SK-N-SH (cell line): Measurements from ENCODE around the gene RPS6KL1. TPM values are rescaled to one million over a fixed set of nuclear protein-coding genes. Genes with fewer than 3 reads are reported as not detected.

Experiments used
- CTCF ChIA-PET: fragments of 300-600, 350-600 bp; formaldehyde crosslinking; extraction: SDS; loops from one replicate; lab custom pipeline; 2021; lab: Yijun Ruan, JAX
- POLR2A ChIA-PET: fragments of 350-600 bp; sonication (Branson Sonifier 250); formaldehyde crosslinking; extraction: SDS; loops from one replicate; lab custom pipeline; 2020; ENCODE audit warnings: antibody characterized with exemption, inconsistent platforms; lab: Yijun Ruan, JAX
- DNase-seq: peaks from one replicate; pipeline ENCODE4 v3.0.0; 2012
- H2AFZ ChIP-seq: fragments of 200-600 bp; sonication (generic); 2 replicates; pipeline ENCODE4 v1.8.1; 2016; ENCODE audit warnings: antibody characterized with exemption, mild to moderate bottlenecking, low read depth
- H3F3A ChIP-seq: fragments of 200-600 bp; sonication (generic); replicated peaks from 2 replicates; pipeline ENCODE3; 2016; ENCODE audit warnings: antibody characterized with exemption, mild to moderate bottlenecking; ENCODE audit not compliant: insufficient read depth
- H3K27ac ChIP-seq, 2 experiments: fragments of 200-500 bp in 1 of 2; fragments of 200-600 bp in 1 of 2; sonication (Bioruptor generic) in 1 of 2; sonication (generic), shearing (Covaris generic) in 1 of 2; 2 replicates each; pipeline versions ENCODE4 v1.5.1 to v1.6.1; 2014 to 2016; ENCODE audit warnings: low read depth in 2 of 2, inconsistent platforms in 1 of 2, low read length in 1 of 2, mild to moderate bottlenecking in 1 of 2, mixed read lengths in 1 of 2
- H3K27me3 ChIP-seq: fragments of 200-600 bp; sonication (generic), shearing (Covaris generic); 2 replicates; pipeline ENCODE4 v1.6.1; 2016; ENCODE audit warnings: mixed run types; ENCODE audit not compliant: insufficient read depth
- H3K36me3 ChIP-seq, 2 experiments: fragments of 200-500 bp in 1 of 2; fragments of 200-600 bp in 1 of 2; sonication (Bioruptor generic) in 1 of 2; sonication (generic) in 1 of 2; replicated peaks in 1 of 2; 2 replicates each; pipeline versions ENCODE3 to v1.5.1; 2014 to 2016; ENCODE audit warnings: low read length in 1 of 2, mild to moderate bottlenecking in 1 of 2; ENCODE audit not compliant: insufficient read depth in 2 of 2, control insufficient read depth in 1 of 2
- H3K4me1 ChIP-seq, 2 experiments: fragments of 200-500 bp in 1 of 2; fragments of 200-600 bp in 1 of 2; sonication (Bioruptor generic) in 1 of 2; sonication (generic), shearing (Covaris generic) in 1 of 2; 2 replicates each; pipeline versions ENCODE4 v1.5.1 to v1.6.1; 2014 to 2016; ENCODE audit warnings: low read depth in 1 of 2, low read length in 1 of 2, mixed run types in 1 of 2; ENCODE audit not compliant: insufficient read depth in 2 of 2, control insufficient read depth in 1 of 2
- H3K4me2 ChIP-seq: fragments of 200-600 bp; sonication (generic), shearing (Covaris generic); 2 replicates; pipeline ENCODE4 v1.6.1; 2017; ENCODE audit warnings: mixed run types
- H3K4me3 ChIP-seq, 2 experiments: fragments of 200-500 bp in 1 of 2; fragments of 200-600 bp in 1 of 2; sonication (Bioruptor generic) in 1 of 2; sonication (generic), shearing (Covaris generic) in 1 of 2; 2 replicates each; pipeline versions ENCODE4 v1.5.1 to v1.8.1; 2014 to 2016; ENCODE audit warnings: low read depth in 2 of 2, inconsistent platforms in 1 of 2, low read length in 1 of 2, mild to moderate bottlenecking in 1 of 2, mixed read lengths in 1 of 2, moderate library complexity in 1 of 2
- H3K79me2 ChIP-seq: fragments of 200-600 bp; sonication (generic); 2 replicates; pipeline ENCODE4 v1.8.1; 2017; ENCODE audit warnings: mild to moderate bottlenecking; ENCODE audit not compliant: insufficient read depth
- H3K9ac ChIP-seq: fragments of 200-600 bp; sonication (generic); 2 replicates; pipeline ENCODE4 v1.6.1; 2017; ENCODE audit warnings: mixed run types
- H3K9me2 ChIP-seq: fragments of 200-600 bp; sonication (generic); 2 replicates; pipeline ENCODE4 v1.6.1; 2017; ENCODE audit warnings: mixed run types
- H3K9me3 ChIP-seq: fragments of 200-600 bp; sonication (generic); 2 replicates; pipeline ENCODE4 v1.6.1; 2017; ENCODE audit warnings: mixed run types, mild to moderate bottlenecking, moderate library complexity
- H4K20me1 ChIP-seq: fragments of 200-600 bp; sonication (generic); 2 replicates; pipeline ENCODE4 v1.6.1; 2017; ENCODE audit warnings: mild to moderate bottlenecking, mixed run types; ENCODE audit not compliant: insufficient read depth
- CHD2 ChIP-seq: fragments of 150-350 bp; IDR thresholded peaks from 2 replicates; pipeline ENCODE4 v1.6.1; 2018; ENCODE audit warnings: low read length; ENCODE audit not compliant: partially characterized antibody
- CTCF ChIP-seq: fragments of 200-600 bp; sonication (generic); IDR thresholded peaks from 2 replicates; pipeline ENCODE4 v1.6.1; 2017; ENCODE audit warnings: antibody characterized with exemption, mild to moderate bottlenecking, moderate library complexity
- EP300 ChIP-seq, 2 experiments: IDR thresholded peaks; 2 replicates each; pipeline versions ENCODE4 v1.4.0 to v1.6.1; 2012; ENCODE audit warnings: borderline replicate concordance in 1 of 2, low read depth in 1 of 2, low read length in 1 of 2
- GABPA ChIP-seq: IDR thresholded peaks from 2 replicates; pipeline ENCODE4 v1.4.0; 2012; ENCODE audit warnings: low read depth, mild to moderate bottlenecking
- GATA2 ChIP-seq: sonication (generic); formaldehyde crosslinking; IDR thresholded peaks from 2 replicates; pipeline ENCODE4 v1.5.0; 2020; ENCODE audit warnings: mild to moderate bottlenecking, missing genetic modification reagents
- JUND ChIP-seq: IDR thresholded peaks from 2 replicates; pipeline ENCODE4 v1.4.0; 2012
- MAX ChIP-seq: IDR thresholded peaks from 2 replicates; pipeline ENCODE4 v1.4.0; 2012; ENCODE audit warnings: low read depth
- MXI1 ChIP-seq: IDR thresholded peaks from 2 replicates; pipeline ENCODE4 v1.6.1; 2012; ENCODE audit warnings: mild to moderate bottlenecking, low read depth, low read length, improper control_type of control experiment
- NRF1 ChIP-seq: IDR thresholded peaks from 2 replicates; pipeline ENCODE4 v1.6.1; 2012; ENCODE audit warnings: low read depth, mild to moderate bottlenecking, low read length
- PBX3 ChIP-seq: IDR thresholded peaks from 2 replicates; pipeline ENCODE4; 2012
- RCOR1 ChIP-seq: fragments of 150-350 bp; IDR thresholded peaks from 2 replicates; pipeline ENCODE4 v1.6.1; 2017; ENCODE audit warnings: antibody characterized with exemption, low read length
- RXRA ChIP-seq: IDR thresholded peaks from 2 replicates; pipeline ENCODE4 v1.4.0; 2012; ENCODE audit warnings: low read depth, mild to moderate bottlenecking, borderline replicate concordance
- SIN3A ChIP-seq: IDR thresholded peaks from 2 replicates; pipeline ENCODE4 v1.6.1; 2012; ENCODE audit warnings: low read depth, mild to moderate bottlenecking, low read length, moderate library complexity, borderline replicate concordance
- SMC3 ChIP-seq: IDR thresholded peaks from 2 replicates; pipeline ENCODE4 v1.6.1; 2012; ENCODE audit warnings: low read depth, low read length, improper control_type of control experiment
- TAF1 ChIP-seq: IDR thresholded peaks from 2 replicates; pipeline ENCODE4 v1.6.1; 2012; ENCODE audit warnings: low read depth, mild to moderate bottlenecking, low read length, moderate library complexity, borderline replicate concordance
- TCF12 ChIP-seq: IDR thresholded peaks from 2 replicates; pipeline ENCODE4 v1.4.0; 2012
- TEAD4 ChIP-seq: IDR thresholded peaks from 2 replicates; pipeline ENCODE4 v1.4.0; 2012; ENCODE audit warnings: mild to moderate bottlenecking, borderline replicate concordance; ENCODE audit not compliant: insufficient read depth
- ZBTB33 ChIP-seq: IDR thresholded peaks from 2 replicates; pipeline ENCODE4 v1.4.0; 2012; ENCODE audit warnings: low read depth, borderline replicate concordance
- WGBS: methylation state at CpG from one replicate; pipeline ENCODE4 v1.1.6; 2017; ENCODE audit warnings: low lambda C conversion rate; 5-methylcytosine and 5-hydroxymethylcytosine counted together
- polyA plus RNA-seq, 3 experiments: library from polyadenylated mRNA; depleted of rRNA; stranded (reverse); fragments of >200 nt; gene quantifications; 2 replicates each; pipeline ENCODE4 v1.2.3, GENCODE V29; 2012

The RPS6KL1 gene
- polyA plus RNA-seq (2012; rRNA removed): 2.5 and 4.4 TPM in 2 replicates
- 1.2 and 2.1 TPM in 2 replicates for polyA plus RNA-seq (2012; cell fraction: cytosol; rRNA removed)
- 12.2 and 14.8 TPM in 2 replicates for polyA plus RNA-seq (2012; cell fraction: nucleus; rRNA removed)

GRCh38 chr14:74922752-74923401, at the start of gene RPS6KL1:
Gene RPS6KL1, minus strand, starts transcription at chr14:74923260. Its CDS starts 1,719 bp downstream, at chr14:74921541.
- Histone ChIP-seq H2AFZ (peak within 1 kb of the TSS; percentile 85; the same call in 1 of the 2 replicates), H3K27me3 (peaks cover 6% of the 10 kb centered on the region; the same call in 1 of the 2 replicates), H3K9me3 (no peaks in the 10 kb centered on the region), H3K4me2 (peak within 1 kb of the TSS; percentile 70), H3K36me3 (no peaks in the 10 kb centered on the region), H3K4me3 (peak within 1 kb of the TSS; percentile 52 to 61), H4K20me1 (no peaks in the 10 kb centered on the region), H3F3A (no peaks in the 10 kb centered on the region), H3K9ac (peak within 1 kb of the TSS; percentile 36; the same call in 1 of the 2 replicates), H3K9me2 (no peaks in the 10 kb centered on the region), H3K27ac (no peak within 1 kb of the TSS), H3K79me2 (no peaks in the 10 kb centered on the region), H3K4me1 (no peaks in the 10 kb centered on the region; a peak in 1 of 4 replicates)
- TF ChIP-seq TCF12 (no peak), MXI1 (peak; percentile 69; the same call in 1 of the 2 replicates), TEAD4 (no peak), RCOR1 (peak; percentile 97), TAF1 (no peak), CHD2 (no peak), MAX (no peak), SMC3 (no peak)
- WGBS: 13% methylated on average over 25 of the region's 51 CpGs
- CTCF ChIA-PET: interaction anchor here (1.2 to 2.7 kb wide), 10 partner anchors 12 to 181 kb away, joined by 3 to 17 read pairs (median 6); no protein-coding TSS in a partner anchor
- peak; percentile 98 for DNase-seq
- POLR2A ChIA-PET: interaction anchor here (0.6 to 1.9 kb wide), 6 partner anchors 12 to 173 kb away, joined by 3 to 7 read pairs (median 4); partner anchors contain the start of gene ZC2HC1C

- POLR2A ChIA-PET: no interaction called here
- no peak for DNase-seq
- 83% methylated on average over 1 of the region's 1 CpG for WGBS
- no peak for TF ChIP-seq EP300 (IDR thresholded peaks at IDR 0.05; ENCODE audit: borderline replicate concordance in 1 of 2, low read depth in 1 of 2, low read length in 1 of 2)
- no peak for TF ChIP-seq GATA2 (CRISPR knock-in tag)
- TF ChIP-seq RXRA: no peak
- TF ChIP-seq NRF1: no peak
- TF ChIP-seq GABPA: no peak
- TF ChIP-seq ZBTB33: no peak
- no peak for TF ChIP-seq MXI1
- TF ChIP-seq MAX: no peak
- TF ChIP-seq PBX3: no peak
- TF ChIP-seq SIN3A: no peak
- TF ChIP-seq CTCF: no peak
- no peak for TF ChIP-seq CHD2
- no peak for TF ChIP-seq JUND
- TF ChIP-seq SMC3: no peak
Measured at GRCh38 chr14:74968811-74969210, 45.8 kb upstream of the RPS6KL1 start.

More at GRCh38 chr14:74968811-74969210, 45.8 kb upstream of the RPS6KL1 start:
- peaks cover 0 to 18% of the 10 kb centered on the region in 2 experiments; a peak in 1 of 4 replicates for H3K4me1 ChIP-seq
- H4K20me1 ChIP-seq: no peaks in the 10 kb centered on the region
- no peaks in the 10 kb centered on the region for H3K79me2 ChIP-seq
- H3K4me3 ChIP-seq: no peak overlapping the region
- H3K9ac ChIP-seq: no peak overlapping the region
- no peaks in the 10 kb centered on the region for H3K27me3 ChIP-seq
- H3K9me3 ChIP-seq: no peaks in the 10 kb centered on the region
- CTCF ChIA-PET: interaction anchor here (0.7 to 1.0 kb wide), 3 partner anchors 9 to 108 kb away, joined by 3 read pairs; no protein-coding TSS in a partner anchor
- H3K27ac ChIP-seq: no peak overlapping the region
- H2AFZ ChIP-seq: no peak overlapping the region
- H3F3A ChIP-seq: peaks cover 10% of the 10 kb centered on the region
- no peaks in the 10 kb centered on the region for H3K36me3 ChIP-seq
- no peaks in the 10 kb centered on the region for H3K9me2 ChIP-seq
- H3K4me2 ChIP-seq: no peak overlapping the region
